ENCODE results near the gene KRTAP4-4.

KRTAP4-4 gene
- long read RNA-seq = 0 reads

DNA sequence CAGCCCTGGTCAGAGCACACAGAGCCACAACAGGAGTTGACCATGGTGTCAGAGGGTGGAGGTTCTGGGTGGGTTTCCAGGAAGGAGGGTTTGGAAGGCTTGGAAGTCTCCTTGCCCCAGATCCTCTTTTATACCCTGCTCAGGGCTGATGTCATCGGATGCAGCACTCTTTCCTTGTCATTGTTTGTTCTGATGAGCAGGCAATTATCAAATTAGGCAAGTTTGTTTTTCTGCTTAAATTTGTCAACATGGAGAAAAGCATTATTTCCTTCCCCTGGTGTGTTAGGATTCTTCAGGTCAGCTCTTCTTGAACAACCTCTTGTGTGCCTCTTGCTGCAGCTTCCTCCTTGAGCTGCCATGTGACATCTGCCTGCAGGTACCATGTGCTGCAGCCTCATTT, at the start of gene KRTAP4-4:
Gene KRTAP4-4, minus strand, starts transcription at position 101 of the 400 bp plus-strand sequence. Its CDS starts 57 bp downstream, at position 44.
- DNase-seq (ENCODE audit: low read depth in 1 of 2, low spot score in 1 of 2) = no peak
- no peak within 1 kb of the TSS for H3K4me3 ChIP-seq (replicated peaks; ENCODE audit: insufficient read depth, low read length)
- no peaks in the 10 kb centered on the region for H3K27me3 ChIP-seq (ENCODE audit: insufficient read depth, poor library complexity, severe bottlenecking)
- TF ChIP-seq SPI1 (IDR thresholded peaks at IDR 0.05; ENCODE audit: borderline replicate concordance, low read depth) = no peak
- TF ChIP-seq POLR2AphosphoS5 (IDR thresholded peaks at IDR 0.05; ENCODE audit: low read depth) = no peak
- TF ChIP-seq, protein P1, sequence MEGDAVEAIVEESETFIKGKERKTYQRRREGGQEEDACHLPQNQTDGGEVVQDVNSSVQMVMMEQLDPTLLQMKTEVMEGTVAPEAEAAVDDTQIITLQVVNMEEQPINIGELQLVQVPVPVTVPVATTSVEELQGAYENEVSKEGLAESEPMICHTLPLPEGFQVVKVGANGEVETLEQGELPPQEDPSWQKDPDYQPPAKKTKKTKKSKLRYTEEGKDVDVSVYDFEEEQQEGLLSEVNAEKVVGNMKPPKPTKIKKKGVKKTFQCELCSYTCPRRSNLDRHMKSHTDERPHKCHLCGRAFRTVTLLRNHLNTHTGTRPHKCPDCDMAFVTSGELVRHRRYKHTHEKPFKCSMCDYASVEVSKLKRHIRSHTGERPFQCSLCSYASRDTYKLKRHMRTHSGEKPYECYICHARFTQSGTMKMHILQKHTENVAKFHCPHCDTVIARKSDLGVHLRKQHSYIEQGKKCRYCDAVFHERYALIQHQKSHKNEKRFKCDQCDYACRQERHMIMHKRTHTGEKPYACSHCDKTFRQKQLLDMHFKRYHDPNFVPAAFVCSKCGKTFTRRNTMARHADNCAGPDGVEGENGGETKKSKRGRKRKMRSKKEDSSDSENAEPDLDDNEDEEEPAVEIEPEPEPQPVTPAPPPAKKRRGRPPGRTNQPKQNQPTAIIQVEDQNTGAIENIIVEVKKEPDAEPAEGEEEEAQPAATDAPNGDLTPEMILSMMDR (IDR thresholded peaks at IDR 0.05; ENCODE audit: insufficient read depth, low read length) = no peak
- TF ChIP-seq REST (IDR thresholded peaks at IDR 0.05; ENCODE audit: insufficient replicate concordance, low read depth) = no peak
- no peak for TF ChIP-seq GABPA (IDR thresholded peaks at IDR 0.05; ENCODE audit: low read depth)
- no peak within 1 kb of the TSS for H3K27ac ChIP-seq (replicated peaks)

DNA sequence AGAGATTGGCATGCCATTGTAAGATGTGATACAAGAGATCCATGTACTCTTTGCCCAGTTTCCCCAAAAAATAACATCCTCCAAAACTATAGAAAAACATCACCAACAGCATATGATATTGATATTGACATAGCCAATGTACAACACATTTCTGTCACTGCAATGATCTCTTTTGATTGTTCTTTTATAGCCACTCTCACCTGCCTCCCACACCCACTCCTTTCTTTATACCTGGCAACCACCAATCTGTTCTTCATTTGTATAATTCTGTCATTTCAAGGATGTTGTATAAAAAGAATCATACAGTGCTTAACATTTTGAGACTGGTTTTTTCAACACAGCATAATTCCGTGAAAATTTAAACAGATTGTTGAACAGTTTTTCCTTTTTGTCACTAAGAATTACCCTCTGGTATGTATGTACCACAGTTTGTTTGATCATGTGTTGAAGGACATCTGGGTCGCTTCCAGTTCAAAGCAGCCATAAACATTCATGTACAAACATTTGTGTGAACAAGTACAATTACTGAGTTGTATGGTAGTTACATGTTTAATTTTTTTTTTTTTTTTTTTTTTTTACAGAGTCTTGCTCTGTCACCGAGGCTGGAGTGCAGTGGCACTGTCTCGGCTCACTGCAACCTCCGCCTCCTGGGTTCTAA, 39.0 kb upstream of the KRTAP4-4 start:
- DNase-seq (ENCODE audit: low read depth in 1 of 2, low spot score in 1 of 2) = no peak
- no peak overlapping the region for H3K27ac ChIP-seq (replicated peaks)
- TF ChIP-seq SPI1 (IDR thresholded peaks at IDR 0.05; ENCODE audit: borderline replicate concordance, low read depth) (no peak), REST (IDR thresholded peaks at IDR 0.05; ENCODE audit: insufficient replicate concordance, low read depth) (no peak), GABPA (IDR thresholded peaks at IDR 0.05; ENCODE audit: low read depth) (no peak), POLR2AphosphoS5 (IDR thresholded peaks at IDR 0.05; ENCODE audit: low read depth) (no peak)
- TF ChIP-seq, protein P1 (IDR thresholded peaks at IDR 0.05; ENCODE audit: insufficient read depth, low read length) = no peak
- no peaks in the 10 kb centered on the region for H3K27me3 ChIP-seq (ENCODE audit: insufficient read depth, poor library complexity, severe bottlenecking)
- no peak overlapping the region for H3K4me3 ChIP-seq (replicated peaks; ENCODE audit: insufficient read depth, low read length)

- Histone ChIP-seq H3K27ac (replicated peaks) (no peak overlapping the region), H3K27me3 (ENCODE audit: insufficient read depth, poor library complexity, severe bottlenecking) (no peaks in the 10 kb centered on the region), H3K4me3 (replicated peaks; ENCODE audit: insufficient read depth, low read length) (no peak overlapping the region)
- no peak for TF ChIP-seq REST (IDR thresholded peaks at IDR 0.05; ENCODE audit: insufficient replicate concordance, low read depth)
- no peak for DNase-seq (ENCODE audit: low read depth in 1 of 2, low spot score in 1 of 2)
Measured at GRCh38 chr17:41196068-41196467, 35.5 kb upstream of the KRTAP4-4 start.

All from HL-60 (cell line).